ENCODE measurements around the gene SMAD4. TPM values are rescaled to one million over a fixed set of nuclear protein-coding genes. Genes with fewer than 3 reads are reported as not detected.

SMAD4 gene
- total RNA-seq, 1 experiment from 2014 or later = 96.3 TPM

DNA sequence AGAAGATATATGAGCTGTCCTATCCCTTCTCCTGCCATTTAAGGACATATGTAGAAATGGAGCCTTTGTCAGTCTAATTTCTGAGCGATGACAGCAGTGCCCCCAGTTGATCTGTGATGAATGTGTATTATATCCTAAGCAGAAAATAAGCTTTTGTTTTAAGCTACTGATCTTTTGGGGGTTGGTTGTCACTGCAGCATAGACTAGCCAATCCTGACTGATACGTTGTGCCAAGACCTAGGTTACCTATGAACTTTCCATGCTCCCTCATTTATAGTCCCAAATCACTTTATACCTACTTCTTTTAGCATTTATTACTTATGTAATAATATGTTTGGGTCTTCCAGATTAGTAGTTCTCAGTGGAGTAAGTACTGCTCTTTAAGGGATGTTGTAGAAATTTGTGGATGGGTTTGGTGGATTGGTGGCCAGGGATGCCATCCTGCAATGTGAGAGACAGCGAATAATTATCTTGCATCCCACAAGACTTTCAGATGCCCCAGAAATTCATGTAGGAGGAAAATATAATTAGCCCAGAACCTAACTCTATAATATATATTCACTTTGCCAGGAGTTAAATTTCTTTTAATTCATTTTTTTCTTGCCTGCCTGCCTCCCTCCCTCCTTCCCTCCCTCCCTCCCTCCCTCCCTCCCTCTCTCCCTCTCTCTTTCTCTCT, 11.8 kb downstream of the SMAD4 start:
- Histone ChIP-seq H3K4me3 (replicated peaks in 1 of 2; ENCODE audit: low read depth in 1 of 2, low read length in 2 of 2) (no peak overlapping the region), H3K4me1 (ENCODE audit: control insufficient read depth in 1 of 2, insufficient read depth in 2 of 2, low read length in 2 of 2) (no peaks in the 10 kb centered on the region), H3K9ac (ENCODE audit: low read length) (no peak overlapping the region), H4K20me1 (ENCODE audit: insufficient read depth) (0 out of 2 replicates have a peak, but pooled peaks cover 4% of the 10 kb centered on the region), H3K9me2 (ENCODE audit: insufficient read depth) (no peaks in the 10 kb centered on the region), H3K79me2 (ENCODE audit: insufficient read depth, low read length) (peaks cover 98% of the 10 kb centered on the region), H3K36me3 (ENCODE audit: control insufficient read depth in 1 of 2, insufficient read depth in 2 of 2, low read length in 2 of 2) (no peaks in the 10 kb centered on the region), H3K27ac (ENCODE audit: low read depth, low read length) (no peak overlapping the region), H3K27me3 (ENCODE audit: insufficient read depth, low read length) (no peaks in the 10 kb centered on the region), H3K9me3 (ENCODE audit: control insufficient read depth in 1 of 2, insufficient read depth in 1 of 2, low read depth in 1 of 2, low read length in 2 of 2) (no peaks in the 10 kb centered on the region), H2AFZ (ENCODE audit: low read depth, low read length, poor library complexity, severe bottlenecking) (no peak overlapping the region), H3K4me2 (ENCODE audit: low read length) (no peak overlapping the region)
- intact Hi-C loops (cut with micrococcal nuclease) = no loop called here
- TF ChIP-seq CEBPB (IDR thresholded peaks at IDR 0.05; ENCODE audit: low read depth) (no peak), ZNF274 (IDR thresholded peaks at IDR 0.05; ENCODE audit: low read depth, low read length) (no peak), CBX3 (IDR thresholded peaks at IDR 0.05; ENCODE audit: low read depth) (no peak), POLR2A (IDR thresholded peaks at IDR 0.05; ENCODE audit: borderline replicate concordance, extremely low read depth, insufficient read depth, insufficient read length) (no peak), EGR1 (IDR thresholded peaks at IDR 0.05; ENCODE audit: low read depth) (no peak), RAD21 (IDR thresholded peaks at IDR 0.05; ENCODE audit: low read depth) (no peak)
- TF ChIP-seq, protein P1, sequence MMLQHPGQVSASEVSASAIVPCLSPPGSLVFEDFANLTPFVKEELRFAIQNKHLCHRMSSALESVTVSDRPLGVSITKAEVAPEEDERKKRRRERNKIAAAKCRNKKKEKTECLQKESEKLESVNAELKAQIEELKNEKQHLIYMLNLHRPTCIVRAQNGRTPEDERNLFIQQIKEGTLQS (IDR thresholded peaks at IDR 0.05) = no peak
- TF ChIP-seq, protein P2, sequence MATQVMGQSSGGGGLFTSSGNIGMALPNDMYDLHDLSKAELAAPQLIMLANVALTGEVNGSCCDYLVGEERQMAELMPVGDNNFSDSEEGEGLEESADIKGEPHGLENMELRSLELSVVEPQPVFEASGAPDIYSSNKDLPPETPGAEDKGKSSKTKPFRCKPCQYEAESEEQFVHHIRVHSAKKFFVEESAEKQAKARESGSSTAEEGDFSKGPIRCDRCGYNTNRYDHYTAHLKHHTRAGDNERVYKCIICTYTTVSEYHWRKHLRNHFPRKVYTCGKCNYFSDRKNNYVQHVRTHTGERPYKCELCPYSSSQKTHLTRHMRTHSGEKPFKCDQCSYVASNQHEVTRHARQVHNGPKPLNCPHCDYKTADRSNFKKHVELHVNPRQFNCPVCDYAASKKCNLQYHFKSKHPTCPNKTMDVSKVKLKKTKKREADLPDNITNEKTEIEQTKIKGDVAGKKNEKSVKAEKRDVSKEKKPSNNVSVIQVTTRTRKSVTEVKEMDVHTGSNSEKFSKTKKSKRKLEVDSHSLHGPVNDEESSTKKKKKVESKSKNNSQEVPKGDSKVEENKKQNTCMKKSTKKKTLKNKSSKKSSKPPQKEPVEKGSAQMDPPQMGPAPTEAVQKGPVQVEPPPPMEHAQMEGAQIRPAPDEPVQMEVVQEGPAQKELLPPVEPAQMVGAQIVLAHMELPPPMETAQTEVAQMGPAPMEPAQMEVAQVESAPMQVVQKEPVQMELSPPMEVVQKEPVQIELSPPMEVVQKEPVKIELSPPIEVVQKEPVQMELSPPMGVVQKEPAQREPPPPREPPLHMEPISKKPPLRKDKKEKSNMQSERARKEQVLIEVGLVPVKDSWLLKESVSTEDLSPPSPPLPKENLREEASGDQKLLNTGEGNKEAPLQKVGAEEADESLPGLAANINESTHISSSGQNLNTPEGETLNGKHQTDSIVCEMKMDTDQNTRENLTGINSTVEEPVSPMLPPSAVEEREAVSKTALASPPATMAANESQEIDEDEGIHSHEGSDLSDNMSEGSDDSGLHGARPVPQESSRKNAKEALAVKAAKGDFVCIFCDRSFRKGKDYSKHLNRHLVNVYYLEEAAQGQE (IDR thresholded peaks at IDR 0.05; ENCODE audit: low read depth) = no peak
- TF ChIP-seq, protein P3, sequence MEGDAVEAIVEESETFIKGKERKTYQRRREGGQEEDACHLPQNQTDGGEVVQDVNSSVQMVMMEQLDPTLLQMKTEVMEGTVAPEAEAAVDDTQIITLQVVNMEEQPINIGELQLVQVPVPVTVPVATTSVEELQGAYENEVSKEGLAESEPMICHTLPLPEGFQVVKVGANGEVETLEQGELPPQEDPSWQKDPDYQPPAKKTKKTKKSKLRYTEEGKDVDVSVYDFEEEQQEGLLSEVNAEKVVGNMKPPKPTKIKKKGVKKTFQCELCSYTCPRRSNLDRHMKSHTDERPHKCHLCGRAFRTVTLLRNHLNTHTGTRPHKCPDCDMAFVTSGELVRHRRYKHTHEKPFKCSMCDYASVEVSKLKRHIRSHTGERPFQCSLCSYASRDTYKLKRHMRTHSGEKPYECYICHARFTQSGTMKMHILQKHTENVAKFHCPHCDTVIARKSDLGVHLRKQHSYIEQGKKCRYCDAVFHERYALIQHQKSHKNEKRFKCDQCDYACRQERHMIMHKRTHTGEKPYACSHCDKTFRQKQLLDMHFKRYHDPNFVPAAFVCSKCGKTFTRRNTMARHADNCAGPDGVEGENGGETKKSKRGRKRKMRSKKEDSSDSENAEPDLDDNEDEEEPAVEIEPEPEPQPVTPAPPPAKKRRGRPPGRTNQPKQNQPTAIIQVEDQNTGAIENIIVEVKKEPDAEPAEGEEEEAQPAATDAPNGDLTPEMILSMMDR (IDR thresholded peaks at IDR 0.05 in 2 of 3, conservative IDR thresholded peaks at IDR 0.05 in 1 of 3; ENCODE audit: borderline replicate concordance in 1 of 3, insufficient read depth in 1 of 3, low read depth in 2 of 3, low read length in 2 of 3) = no peak
- CTCF ChIA-PET = no interaction called here
- RAD21 ChIA-PET (ENCODE audit: low non-redundant PET in 1 of 2, low total read pairs in 2 of 2, uncharacterized antibody in 2 of 2, unreplicated experiment in 2 of 2) = no interaction called here
- ATAC-seq (no peak), DNase-seq (ENCODE audit: low read depth, low spot score) (no peak)
- no TSS peak for BruUV-seq (replicated peaks)
- POLR2A ChIA-PET = no interaction called here

Measured in HCT116 (cell line).